Measurements from ENCODE around the gene EIF1AX. TPM values are rescaled to one million over a fixed set of nuclear protein-coding genes. Genes with fewer than 3 reads are reported as not detected.

The EIF1AX gene
- total and polyA plus RNA-seq, 2 experiments from 2014 or later: 54.1 to 126 TPM

DNA sequence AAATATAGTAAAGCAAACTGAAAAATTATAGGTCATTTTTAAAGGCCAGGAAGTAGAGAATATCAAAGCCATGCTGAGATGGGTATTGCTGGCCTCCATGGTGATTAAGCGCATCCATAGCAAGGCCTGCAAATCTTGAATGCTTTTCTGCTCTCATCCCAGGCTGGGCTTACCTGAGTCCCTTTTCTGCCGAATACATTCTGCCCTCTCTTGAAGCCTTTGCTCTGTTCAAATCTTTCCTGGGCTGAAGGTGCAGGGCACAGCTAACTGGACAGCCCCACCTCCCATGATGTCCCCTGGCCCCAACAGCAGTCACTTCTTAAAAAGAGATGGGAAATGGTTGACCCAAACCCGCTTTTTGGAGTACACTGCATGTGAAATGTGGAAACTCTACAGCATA lies 10.1 kb upstream of the EIF1AX start:
- in situ Hi-C loops (cut with MboI): no loop called here
- Histone ChIP-seq H3K9me2 (ENCODE audit: insufficient read depth) (no peaks in the 10 kb centered on the region), H2AFZ (no peak overlapping the region), H3K4me2 (ENCODE audit: unreplicated experiment) (no peak overlapping the region), H3K9ac (no peak overlapping the region), H3K36me3 (ENCODE audit: low read depth) (peaks cover 10% of the 10 kb centered on the region; the same call in 1 of the 2 replicates), H3K9me3 (ENCODE audit: low read depth) (no peaks in the 10 kb centered on the region), H3K4me1 (ENCODE audit: insufficient read depth) (no peaks in the 10 kb centered on the region), H4K20me1 (ENCODE audit: insufficient read depth) (no peaks in the 10 kb centered on the region), H3F3A (ENCODE audit: insufficient read depth) (no peaks in the 10 kb centered on the region), H3K4me3 (no peak overlapping the region), H3K27ac (no peak overlapping the region), H3K27me3 (replicated peaks; ENCODE audit: insufficient read depth) (no peaks in the 10 kb centered on the region), H3K79me2 (ENCODE audit: insufficient read depth) (no peaks in the 10 kb centered on the region)
- TF ChIP-seq EZH2 (IDR thresholded peaks at IDR 0.05; ENCODE audit: insufficient read depth, poor library complexity, severe bottlenecking) (no peak), EZH2phosphoT487 (IDR thresholded peaks at IDR 0.05; ENCODE audit: insufficient read depth, low read depth) (no peak)
- WGBS, 2 experiments (ENCODE audit: low coverage in 1 of 2, low lambda C conversion rate in 2 of 2, missing lambda C conversion rate in 2 of 2): 97 to 100% methylated on average over 3 of the region's 3 CpGs
- DNase-seq: no peak

DNA sequence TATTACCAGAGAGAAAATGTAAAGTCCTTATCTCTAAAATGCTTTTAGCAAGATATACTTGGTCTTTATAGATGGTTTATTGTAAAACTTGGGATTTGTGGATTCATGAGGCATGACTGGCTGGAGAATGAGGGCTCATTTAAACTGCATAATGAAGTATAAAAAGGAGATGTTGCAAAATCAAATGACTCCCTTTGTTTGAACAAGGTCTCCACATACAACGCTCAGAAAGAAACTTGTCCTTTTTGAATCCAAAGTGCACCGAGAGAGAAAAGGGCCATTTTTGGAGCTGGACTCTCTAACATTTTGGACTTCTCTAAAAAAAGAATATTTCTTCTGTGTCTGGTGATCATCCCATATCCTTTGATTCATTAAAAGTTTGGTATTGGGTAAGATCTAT lies 7.7 kb upstream of the EIF1AX start:
- Histone ChIP-seq H3F3A (ENCODE audit: insufficient read depth) (no peaks in the 10 kb centered on the region), H4K20me1 (ENCODE audit: insufficient read depth) (no peaks in the 10 kb centered on the region), H3K9ac (no peak overlapping the region), H3K79me2 (ENCODE audit: insufficient read depth) (no peaks in the 10 kb centered on the region), H3K27me3 (replicated peaks; ENCODE audit: insufficient read depth) (no peaks in the 10 kb centered on the region), H3K36me3 (ENCODE audit: low read depth) (no peaks in the 10 kb centered on the region; the same call in 1 of the 2 replicates), H2AFZ (no peak overlapping the region), H3K27ac (no peak overlapping the region), H3K4me2 (ENCODE audit: unreplicated experiment) (no peak overlapping the region), H3K9me3 (ENCODE audit: low read depth) (no peaks in the 10 kb centered on the region), H3K4me3 (no peak overlapping the region), H3K9me2 (ENCODE audit: insufficient read depth) (no peaks in the 10 kb centered on the region), H3K4me1 (ENCODE audit: insufficient read depth) (no peaks in the 10 kb centered on the region)
- in situ Hi-C loops (cut with MboI): no loop called here
- WGBS, 2 experiments (ENCODE audit: low coverage in 1 of 2, low lambda C conversion rate in 2 of 2, missing lambda C conversion rate in 2 of 2): 95 to 100% methylated on average over 2 of the region's 2 CpGs
- TF ChIP-seq EZH2phosphoT487 (IDR thresholded peaks at IDR 0.05; ENCODE audit: insufficient read depth, low read depth) (no peak), EZH2 (IDR thresholded peaks at IDR 0.05; ENCODE audit: insufficient read depth, poor library complexity, severe bottlenecking) (no peak)
- DNase-seq: no peak

GRCh38 chrX:20147561-20147960 lies 5.9 kb upstream of the EIF1AX start:
- Histone ChIP-seq H2AFZ (no peak overlapping the region), H3K4me2 (ENCODE audit: unreplicated experiment) (no peak overlapping the region), H3F3A (ENCODE audit: insufficient read depth) (peaks cover 9% of the 10 kb centered on the region; the same call in 1 of the 2 replicates), H4K20me1 (ENCODE audit: insufficient read depth) (no peaks in the 10 kb centered on the region), H3K4me1 (ENCODE audit: insufficient read depth) (no peaks in the 10 kb centered on the region), H3K9me2 (ENCODE audit: insufficient read depth) (no peaks in the 10 kb centered on the region), H3K79me2 (ENCODE audit: insufficient read depth) (no peaks in the 10 kb centered on the region), H3K9me3 (ENCODE audit: low read depth) (no peaks in the 10 kb centered on the region), H3K9ac (no peak overlapping the region), H3K27me3 (replicated peaks; ENCODE audit: insufficient read depth) (no peaks in the 10 kb centered on the region), H3K4me3 (no peak overlapping the region), H3K27ac (no peak overlapping the region), H3K36me3 (ENCODE audit: low read depth) (no peaks in the 10 kb centered on the region)
- no peak for TF ChIP-seq EZH2phosphoT487 (IDR thresholded peaks at IDR 0.05; ENCODE audit: insufficient read depth, low read depth)
- no peak for TF ChIP-seq EZH2 (IDR thresholded peaks at IDR 0.05; ENCODE audit: insufficient read depth, poor library complexity, severe bottlenecking)
- in situ Hi-C loops (cut with MboI): no loop called here
- no peak for DNase-seq
- WGBS, 2 experiments (ENCODE audit: low coverage in 1 of 2, low lambda C conversion rate in 2 of 2, missing lambda C conversion rate in 2 of 2): 100% methylated on average over 1 of the region's 1 CpG

- in situ Hi-C loops (cut with MboI): no loop called here
- Histone ChIP-seq H3K27me3 (replicated peaks; ENCODE audit: insufficient read depth) (no peaks in the 10 kb centered on the region), H3K4me1 (ENCODE audit: insufficient read depth) (peaks cover 3% of the 10 kb centered on the region; the same call in 1 of the 2 replicates), H3K9me3 (ENCODE audit: low read depth) (no peaks in the 10 kb centered on the region), H3K27ac (no peak overlapping the region), H3K9ac (no peak overlapping the region), H3K4me2 (ENCODE audit: unreplicated experiment) (no peak overlapping the region), H3K4me3 (no peak overlapping the region), H2AFZ (no peak overlapping the region), H3K9me2 (ENCODE audit: insufficient read depth) (no peaks in the 10 kb centered on the region), H3F3A (ENCODE audit: insufficient read depth) (peaks cover 21% of the 10 kb centered on the region), H3K79me2 (ENCODE audit: insufficient read depth) (peaks cover 17% of the 10 kb centered on the region), H3K36me3 (ENCODE audit: low read depth) (no peaks in the 10 kb centered on the region), H4K20me1 (ENCODE audit: insufficient read depth) (peaks cover 10% of the 10 kb centered on the region)
- DNase-seq: peak; percentile 66
- 39 to 48% methylated on average over 2 of the region's 3 CpGs for WGBS, 2 experiments (ENCODE audit: low coverage in 1 of 2, low lambda C conversion rate in 2 of 2, missing lambda C conversion rate in 2 of 2)
- TF ChIP-seq EZH2 (IDR thresholded peaks at IDR 0.05; ENCODE audit: insufficient read depth, poor library complexity, severe bottlenecking) (no peak), EZH2phosphoT487 (IDR thresholded peaks at IDR 0.05; ENCODE audit: insufficient read depth, low read depth) (no peak)
Measured at GRCh38 chrX:20144491-20144890, 2.9 kb upstream of the EIF1AX start.

DNA sequence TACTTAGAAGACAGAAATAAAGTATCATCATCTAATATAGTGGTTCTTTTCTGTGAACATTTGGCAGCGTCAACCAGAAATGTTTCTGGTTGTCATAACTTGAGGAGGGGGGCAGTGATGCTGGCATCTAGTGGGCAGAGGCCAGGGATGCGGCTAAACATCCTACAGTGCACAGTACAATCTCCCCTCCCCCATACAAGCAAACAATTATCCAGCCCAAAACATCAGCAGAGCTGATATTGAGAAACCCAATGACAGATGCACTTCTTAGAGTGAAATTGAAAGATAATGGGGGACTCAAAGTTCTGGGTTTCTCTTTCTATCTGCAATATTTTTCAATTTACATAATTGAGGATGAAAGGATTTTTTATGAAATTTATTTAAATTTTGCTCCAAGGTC lies 1.9 kb upstream of the EIF1AX start:
- WGBS, 2 experiments (ENCODE audit: low coverage in 1 of 2, low lambda C conversion rate in 2 of 2, missing lambda C conversion rate in 2 of 2): 30 to 32% methylated on average over 2 of the region's 2 CpGs
- Histone ChIP-seq H2AFZ (no peak overlapping the region), H4K20me1 (ENCODE audit: insufficient read depth) (peaks cover 15% of the 10 kb centered on the region), H3K9me3 (ENCODE audit: low read depth) (no peaks in the 10 kb centered on the region), H3K9me2 (ENCODE audit: insufficient read depth) (no peaks in the 10 kb centered on the region), H3F3A (ENCODE audit: insufficient read depth) (peaks cover 25% of the 10 kb centered on the region), H3K4me1 (ENCODE audit: insufficient read depth) (peaks cover 12% of the 10 kb centered on the region; the same call in 1 of the 2 replicates), H3K79me2 (ENCODE audit: insufficient read depth) (peaks cover 26% of the 10 kb centered on the region), H3K9ac (no peak overlapping the region), H3K27me3 (replicated peaks; ENCODE audit: insufficient read depth) (no peaks in the 10 kb centered on the region), H3K4me3 (no peak overlapping the region), H3K36me3 (ENCODE audit: low read depth) (peaks cover 3% of the 10 kb centered on the region; the same call in 1 of the 2 replicates), H3K27ac (no peak overlapping the region), H3K4me2 (ENCODE audit: unreplicated experiment) (no peak overlapping the region)
- DNase-seq: no peak
- in situ Hi-C loops (cut with MboI): no loop called here
- TF ChIP-seq EZH2 (IDR thresholded peaks at IDR 0.05; ENCODE audit: insufficient read depth, poor library complexity, severe bottlenecking) (no peak), EZH2phosphoT487 (IDR thresholded peaks at IDR 0.05; ENCODE audit: insufficient read depth, low read depth) (no peak)
